ENCODE measurements around the gene THUMPD2.

- no peak for TF ChIP-seq EZH2 (IDR thresholded peaks at IDR 0.05; ENCODE audit: low read depth)
- TF ChIP-seq CTCF (conservative IDR thresholded peaks at IDR 0.05): no peak
Observed at GRCh38 chr2:39708003-39708402, 71.1 kb downstream of the THUMPD2 start.
